ENCODE measurements around the gene EFNA3. TPM values are rescaled to one million over a fixed set of nuclear protein-coding genes. Genes with fewer than 3 reads are reported as not detected.
"Not testable (repeated sequence)": the region's sequence is repeated elsewhere in the genome, so short reads cannot be mapped to it uniquely, and the experiment has no call there.

Gene EFNA3
- total RNA-seq, 4 donors from 2014 or later: 111 to 150 (median 129) TPM

DNA sequence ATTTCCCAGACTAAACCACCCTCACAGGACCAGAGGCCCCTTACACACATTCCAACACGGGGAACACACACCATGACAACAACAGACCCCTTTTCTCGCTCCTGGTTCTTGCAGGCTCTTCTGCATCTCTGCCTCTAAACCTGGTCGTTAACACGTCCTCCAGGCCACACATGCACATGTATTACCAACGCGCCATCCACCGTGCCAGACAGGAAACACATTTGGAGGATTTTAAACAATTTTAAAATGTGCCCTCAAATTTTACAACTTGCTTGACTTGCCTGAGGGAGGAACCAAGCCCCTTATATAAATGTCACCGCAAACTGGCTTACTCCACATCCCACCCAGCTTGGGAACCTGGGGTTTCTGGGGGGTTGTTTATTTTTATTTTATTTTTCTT is 32.2 kb downstream of the EFNA3 start:
- intact Hi-C loops (cut with DNase I; ENCODE audit: low total_unique reads): no loop called here
- WGBS, 2 donors: 71 to 75% methylated on average over 8 of the region's 8 CpGs

DNA sequence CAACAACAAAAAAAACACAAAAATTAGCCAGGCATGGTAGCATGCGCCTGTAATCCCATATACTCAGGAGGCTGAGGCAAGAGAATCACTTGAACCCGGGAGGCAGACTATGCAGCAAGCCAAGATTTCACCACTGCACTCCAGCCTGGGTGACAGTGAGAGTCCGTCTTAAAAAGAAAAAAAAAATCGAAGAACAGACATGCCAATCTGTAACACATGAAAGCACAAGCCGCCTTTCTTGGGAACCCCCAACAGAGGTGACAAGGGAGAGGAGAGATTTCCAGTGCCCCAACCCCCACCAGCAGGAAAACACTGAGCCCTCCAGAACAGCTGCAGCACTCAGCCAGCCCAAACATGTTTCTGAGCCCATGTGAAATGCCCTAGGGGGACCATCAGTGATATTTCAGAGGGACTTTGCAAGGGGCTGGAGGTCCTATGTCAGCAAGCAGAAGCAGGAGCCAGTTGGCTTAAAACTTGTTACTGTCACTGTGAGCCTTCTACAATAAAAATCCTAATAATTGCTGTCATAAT is 34.9 kb downstream of the EFNA3 start:
- 60 to 65% methylated on average over 5 of the region's 5 CpGs for WGBS, 2 donors
- H3K4me3 ChIP-seq (ENCODE audit: low read depth, poor library complexity, severe bottlenecking): no peak overlapping the region
- DNase-seq (ENCODE audit: low spot score in 2 of 2): no peak
- TF ChIP-seq POLR2A (IDR thresholded peaks at IDR 0.05): no peak
- TF ChIP-seq, protein P1, sequence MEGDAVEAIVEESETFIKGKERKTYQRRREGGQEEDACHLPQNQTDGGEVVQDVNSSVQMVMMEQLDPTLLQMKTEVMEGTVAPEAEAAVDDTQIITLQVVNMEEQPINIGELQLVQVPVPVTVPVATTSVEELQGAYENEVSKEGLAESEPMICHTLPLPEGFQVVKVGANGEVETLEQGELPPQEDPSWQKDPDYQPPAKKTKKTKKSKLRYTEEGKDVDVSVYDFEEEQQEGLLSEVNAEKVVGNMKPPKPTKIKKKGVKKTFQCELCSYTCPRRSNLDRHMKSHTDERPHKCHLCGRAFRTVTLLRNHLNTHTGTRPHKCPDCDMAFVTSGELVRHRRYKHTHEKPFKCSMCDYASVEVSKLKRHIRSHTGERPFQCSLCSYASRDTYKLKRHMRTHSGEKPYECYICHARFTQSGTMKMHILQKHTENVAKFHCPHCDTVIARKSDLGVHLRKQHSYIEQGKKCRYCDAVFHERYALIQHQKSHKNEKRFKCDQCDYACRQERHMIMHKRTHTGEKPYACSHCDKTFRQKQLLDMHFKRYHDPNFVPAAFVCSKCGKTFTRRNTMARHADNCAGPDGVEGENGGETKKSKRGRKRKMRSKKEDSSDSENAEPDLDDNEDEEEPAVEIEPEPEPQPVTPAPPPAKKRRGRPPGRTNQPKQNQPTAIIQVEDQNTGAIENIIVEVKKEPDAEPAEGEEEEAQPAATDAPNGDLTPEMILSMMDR (IDR thresholded peaks at IDR 0.05): no peak
- intact Hi-C loops (cut with DNase I; ENCODE audit: low total_unique reads): no loop called here

More for the DNA sequence above, 32.2 kb downstream of the EFNA3 start:
- no peak overlapping the region for H3K4me3 ChIP-seq (ENCODE audit: low read depth, poor library complexity, severe bottlenecking)
- no peak for TF ChIP-seq POLR2A (IDR thresholded peaks at IDR 0.05)
- TF ChIP-seq, protein P1 (IDR thresholded peaks at IDR 0.05): no peak
- no peak for DNase-seq (ENCODE audit: low spot score in 2 of 2)

DNA sequence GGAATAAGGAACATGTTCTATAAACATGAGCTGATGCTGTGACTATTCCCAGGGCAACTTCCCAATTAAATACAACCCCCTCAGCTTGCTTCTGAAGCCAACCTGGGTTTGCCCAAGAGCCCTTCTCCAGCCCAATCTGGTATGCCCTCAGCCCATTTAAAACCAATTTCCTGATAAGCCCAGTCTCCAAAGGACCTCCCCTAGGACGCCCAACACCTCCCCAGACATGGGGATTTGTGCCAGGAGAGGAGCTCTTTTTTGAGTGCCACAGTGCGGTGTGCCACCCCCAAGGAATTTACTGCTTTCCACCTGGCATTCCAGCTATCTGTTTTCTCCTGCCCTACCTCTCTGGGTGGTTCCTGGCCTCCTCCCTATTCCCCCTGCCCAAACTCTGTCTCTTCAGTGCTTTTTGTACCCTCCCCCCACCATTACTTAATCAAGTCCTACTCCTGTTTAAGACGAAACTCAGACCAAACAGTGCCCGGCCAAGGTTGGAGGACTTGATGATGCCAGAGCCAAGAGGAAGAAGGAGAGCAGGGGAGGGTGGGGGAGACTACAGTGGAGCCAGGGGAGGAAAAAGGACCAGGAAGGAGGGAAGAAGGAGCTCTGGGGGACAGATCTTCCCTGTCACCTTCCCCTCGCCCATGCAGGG is 37.6 kb downstream of the EFNA3 start:
- WGBS, 2 donors: 55 to 56% methylated on average over 5 of the region's 5 CpGs
- DNase-seq (ENCODE audit: low spot score in 2 of 2): no peak
- intact Hi-C loops (cut with DNase I; ENCODE audit: low total_unique reads): no loop called here
- no peak overlapping the region for H3K4me3 ChIP-seq (ENCODE audit: low read depth, poor library complexity, severe bottlenecking)
- TF ChIP-seq, protein P1 (IDR thresholded peaks at IDR 0.05): no peak

DNA sequence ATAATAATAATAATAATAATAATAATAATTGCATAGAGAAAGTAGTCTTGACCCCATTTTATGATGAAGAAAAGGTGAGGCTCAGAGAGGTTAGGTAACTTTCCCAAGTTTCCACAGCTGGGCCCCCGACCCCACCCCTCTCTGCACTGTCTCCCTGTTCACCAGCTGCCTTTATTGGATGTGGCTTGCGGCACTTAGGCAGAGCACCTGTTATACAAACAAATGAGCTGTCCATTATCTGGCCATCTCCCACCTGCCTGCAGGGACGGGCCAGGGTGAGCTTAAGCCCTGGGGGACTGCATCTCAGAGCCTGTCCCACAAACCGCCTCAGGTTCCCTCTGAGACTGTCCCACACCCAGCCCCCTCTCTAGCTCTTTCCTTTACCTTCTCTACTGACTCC is 39.0 kb downstream of the EFNA3 start:
- DNase-seq (ENCODE audit: low spot score in 2 of 2): no peak
- no peak overlapping the region for H3K4me3 ChIP-seq (ENCODE audit: low read depth, poor library complexity, severe bottlenecking)
- 54 to 57% methylated on average over 4 of the region's 4 CpGs for WGBS, 2 donors
- TF ChIP-seq POLR2A (IDR thresholded peaks at IDR 0.05): no peak
- TF ChIP-seq, protein P1 (IDR thresholded peaks at IDR 0.05): no peak
- intact Hi-C loops (cut with DNase I; ENCODE audit: low total_unique reads): no loop called here

DNA sequence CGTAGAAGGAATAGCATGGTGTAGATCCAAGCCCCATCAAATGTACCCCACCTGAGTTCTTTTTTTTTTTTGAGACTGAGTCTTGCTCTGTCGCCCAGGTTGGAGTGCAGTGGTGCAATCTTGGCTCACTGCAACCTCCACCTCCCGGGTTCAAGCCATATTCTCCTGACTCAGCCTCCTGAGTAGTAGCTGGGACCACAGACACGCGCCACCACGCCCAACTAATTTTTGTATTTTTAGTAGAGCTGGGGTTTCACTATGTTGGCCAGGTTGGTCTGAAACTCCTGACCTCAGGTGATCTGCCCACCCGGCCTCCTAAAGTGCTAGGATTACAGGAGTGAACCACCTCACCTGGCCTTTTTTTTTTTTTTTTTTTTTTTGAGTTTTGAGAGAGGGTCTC is 39.5 kb downstream of the EFNA3 start:
- intact Hi-C loops (cut with DNase I; ENCODE audit: low total_unique reads); H3K4me3 ChIP-seq (ENCODE audit: low read depth, poor library complexity, severe bottlenecking); DNase-seq (ENCODE audit: low spot score in 2 of 2): not testable (repeated sequence)
- WGBS, 2 donors: 85 to 89% methylated on average over 7 of the region's 7 CpGs

DNA sequence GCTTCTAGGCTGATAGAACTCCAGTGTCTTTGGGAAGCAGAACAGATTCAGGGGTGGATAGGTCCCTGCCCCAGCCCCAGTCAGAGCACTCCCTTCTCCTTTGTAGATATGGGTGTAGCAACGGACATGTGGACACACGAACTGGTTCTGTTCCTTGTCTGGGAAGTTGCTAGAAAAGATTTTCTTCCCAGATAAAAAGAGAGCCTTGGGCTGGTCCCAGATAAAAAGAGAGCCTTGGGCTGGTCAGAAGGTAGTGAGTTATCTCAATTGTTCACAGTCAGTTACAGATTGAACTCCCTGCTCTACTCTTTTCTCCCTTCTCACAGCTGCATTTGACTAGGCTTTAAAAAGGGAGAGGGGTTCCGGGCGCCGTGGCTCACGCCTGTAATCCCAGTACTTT is 41.6 kb downstream of the EFNA3 start:
- H3K4me3 ChIP-seq (ENCODE audit: low read depth, poor library complexity, severe bottlenecking): no peak overlapping the region
- TF ChIP-seq, protein P1 (IDR thresholded peaks at IDR 0.05): no peak
- TF ChIP-seq POLR2A (IDR thresholded peaks at IDR 0.05): no peak
- intact Hi-C loops (cut with DNase I; ENCODE audit: low total_unique reads): no loop called here
- no peak for DNase-seq (ENCODE audit: low spot score in 2 of 2)
- WGBS, 2 donors: 47 to 60% methylated on average over 6 of the region's 6 CpGs
